Measurements from ENCODE around the gene PNMA8C.

GRCh38 chr19:46474211-46474610 lies 45.5 kb upstream of the PNMA8C start:
- TF ChIP-seq CTCF (IDR thresholded peaks at IDR 0.05) (no peak), POLR2A (IDR thresholded peaks at IDR 0.05) (no peak)

Data from heart left ventricle (tissue), 13 donors.